GM12878 (cell line): ENCODE data around the gene ASS1. TPM values are rescaled to one million over a fixed set of nuclear protein-coding genes. Genes with fewer than 3 reads are reported as not detected.

Source experiments
- ATAC-seq: fragments of 200-7000 bp; cut with Tn5 transposase; 3 replicates; pipeline ENCODE4 v1.9.1; 2020; ENCODE audit warnings: mild to moderate bottlenecking, moderate library complexity
- BruUV-seq: library from RNA; stranded (reverse); fragments of 400-500 nt; replicated peaks from 2 replicates; lab custom pipeline; 2021; lab: Mats Ljungman, UMichigan
- CTCF ChIA-PET: fragments of 300-600 bp; sonication (Branson Sonifier 250); formaldehyde crosslinking; extraction: SDS; loops from one replicate; lab custom pipeline; 2021; ENCODE audit warnings: inconsistent platforms; lab: Yijun Ruan, JAX
- POLR2A ChIA-PET: fragments of 350-600 bp; formaldehyde crosslinking; extraction: SDS; loops from one replicate; lab custom pipeline; 2021; ENCODE audit warnings: inconsistent platforms; lab: Charles Lee
- RAD21 ChIA-PET: fragments of 300-600 bp; sonication (Branson Sonifier 250); formaldehyde crosslinking; loops from one replicate; lab custom pipeline; 2023; ENCODE audit warnings: antibody characterized with exemption; ENCODE audit not compliant: unreplicated experiment; lab: Charles Lee
- SMC1A ChIA-PET: fragments of 300-600 bp; sonication (Branson Sonifier 250); formaldehyde crosslinking; loops from one replicate; lab custom pipeline; 2023; ENCODE audit not compliant: unreplicated experiment, uncharacterized antibody; lab: Charles Lee
- DNase-seq: peaks from one replicate; pipeline ENCODE4 v3.0.0-alpha.2; 2011; ENCODE audit warnings: low read depth, low spot score
- FAIRE-seq: peaks from 3 replicates; lab custom pipeline; 2011; peaks lifted over from hg19 to GRCh38; lab: Jason Lieb, UNC
- H2AFZ ChIP-seq: 2 replicates; pipeline ENCODE4 v1.6.0; 2011; ENCODE audit warnings: low read depth, low read length, control low read depth; ENCODE audit not compliant: control insufficient read depth
- H3K27ac ChIP-seq: 2 replicates; pipeline ENCODE4 v1.5.1; 2011; ENCODE audit warnings: control low read depth; ENCODE audit not compliant: control insufficient read depth, insufficient read depth
- H3K27me3 ChIP-seq, 2 experiments: replicated peaks in 1 of 2; 2 replicates each; pipeline versions ENCODE4 v1.6.0 to v1.6.1; 2011; ENCODE audit warnings: low read length in 1 of 2; ENCODE audit not compliant: control insufficient read depth in 2 of 2, insufficient read depth in 2 of 2
- H3K36me3 ChIP-seq, 2 experiments: 2 replicates each; pipeline ENCODE4 v1.5.1; 2011; ENCODE audit warnings: low read length in 1 of 2; ENCODE audit not compliant: control insufficient read depth in 2 of 2, insufficient read depth in 2 of 2
- H3K4me1 ChIP-seq: 2 replicates; pipeline ENCODE4 v1.6.1; 2011; ENCODE audit warnings: mild to moderate bottlenecking, low read length, moderate library complexity, mixed read lengths; ENCODE audit not compliant: control insufficient read depth, insufficient read depth
- H3K4me2 ChIP-seq: 2 replicates; pipeline ENCODE4 v1.6.0; 2011; ENCODE audit warnings: control low read depth; ENCODE audit not compliant: control insufficient read depth, insufficient read depth
- H3K4me3 ChIP-seq: fragments of 200-600 bp; sonication (generic); 2 replicates; pipeline ENCODE4 v1.5.1; 2016
- H3K79me2 ChIP-seq: 2 replicates; pipeline ENCODE4 v1.6.0; 2011; ENCODE audit warnings: low read length; ENCODE audit not compliant: control insufficient read depth, insufficient read depth
- H3K9ac ChIP-seq: 2 replicates; pipeline ENCODE4 v1.8.0; 2011; ENCODE audit warnings: low read length, control low read depth, mixed read lengths; ENCODE audit not compliant: control insufficient read depth, insufficient read depth
- H3K9me3 ChIP-seq: replicated peaks from 3 replicates; pipeline ENCODE4 v1.5.1; 2011; ENCODE audit warnings: mild to moderate bottlenecking, low read length; ENCODE audit not compliant: control insufficient read depth, insufficient read depth
- H4K20me1 ChIP-seq: 2 replicates; pipeline ENCODE4 v1.6.0; 2011; ENCODE audit not compliant: control insufficient read depth, insufficient read depth
- E2F8 ChIP-seq: fragments of 450-650 bp; IDR thresholded peaks from 2 replicates; pipeline ENCODE4 v1.6.1; 2018; ENCODE audit warnings: mild to moderate bottlenecking, low read depth, moderate library complexity; ENCODE audit not compliant: partially characterized antibody
- ELK1 ChIP-seq: IDR thresholded peaks from 2 replicates; pipeline ENCODE4 v1.6.1; 2012; ENCODE audit warnings: low read depth, low read length, improper control_type of control experiment
- GABPA ChIP-seq: IDR thresholded peaks from 2 replicates; pipeline ENCODE4 v1.6.1; 2014; ENCODE audit warnings: antibody characterized with exemption, low read depth, mild to moderate bottlenecking, inconsistent platforms
- HCFC1 ChIP-seq: fragments of 150-350 bp; IDR thresholded peaks from 2 replicates; pipeline ENCODE4 v1.6.1; 2014; ENCODE audit warnings: low read length
- IKZF1 ChIP-seq: fragments of 450-650 bp; conservative IDR thresholded peaks from 2 replicates; pipeline ENCODE4 v1.6.1; 2017; ENCODE audit warnings: antibody characterized with exemption, mild to moderate bottlenecking
- IKZF2 ChIP-seq, 2 experiments: fragments of 450-650 bp; IDR thresholded peaks; 2 replicates each; pipeline ENCODE4 v1.6.1; 2017; ENCODE audit warnings: mild to moderate bottlenecking in 2 of 2, moderate library complexity in 2 of 2
- MXI1 ChIP-seq: fragments of 150-350 bp; IDR thresholded peaks from 2 replicates; pipeline ENCODE4 v1.6.1; 2011; ENCODE audit warnings: low read depth, mild to moderate bottlenecking, inconsistent platforms, low read length, improper control_type of control experiment
- NR2C2 ChIP-seq: IDR thresholded peaks from 2 replicates; pipeline ENCODE4 v1.6.1; 2011; ENCODE audit warnings: borderline replicate concordance, low read depth; ENCODE audit not compliant: control insufficient read depth, insufficient read length
- NRF1 ChIP-seq: conservative IDR thresholded peaks from 2 replicates; pipeline ENCODE4 v1.6.1; 2011; ENCODE audit warnings: mild to moderate bottlenecking, low read depth, low read length, improper control_type of control experiment
- WGBS: methylation state at CpG from one replicate; pipeline ENCODE4 v1.1.6; 2016; ENCODE audit warnings: low lambda C conversion rate; ENCODE audit not compliant: insufficient replicate concordance, insufficient coverage; ENCODE audit errors: missing lambda C conversion rate; 5-methylcytosine and 5-hydroxymethylcytosine counted together
- in situ Hi-C: fragments of 300-500 bp; cut with MboI; formaldehyde crosslinking; loops from 9 replicates; pipeline ENCODE4 v1.14.3; 2018; ENCODE audit warnings: mixed read lengths
- intact Hi-C: fragments of 100-400 bp; cut with micrococcal nuclease; formaldehyde crosslinking; loops from one replicate; pipeline ENCODE4 v1.14.2; 2022; ENCODE audit not compliant: unreplicated experiment
- polyA plus RNA-seq, 11 experiments: library from polyadenylated mRNA; depleted of rRNA in 4 of 11; unstranded in 6 of 11; stranded (reverse) in 5 of 11; fragments of >200 nt; fragmentation: Nextera tagmentation in 4 of 11; fragmentation: Illumina TruSeq in 1 of 11; extraction: Ambion mirVana in 4 of 11; extraction: Trizol in 1 of 11; gene quantifications; 1 replicate in 1 of 11; 2 replicates in 10 of 11; pipeline versions ENCODE4 v1.2.1 to v1.2.3, GENCODE V29; 2011 to 2016; ENCODE audit warnings: inconsistent platforms in 2 of 11, missing spikeins in 2 of 11, low read depth in 1 of 11
- total RNA-seq, 4 experiments: library from RNA; depleted of rRNA in 3 of 4; stranded (reverse); fragments of >200 nt in 3 of 4; fragmentation: Illumina TruSeq in 1 of 4; extraction: Trizol in 1 of 4; gene quantifications; 2 replicates each; pipeline versions ENCODE4 v1.2.1 to v1.2.3, GENCODE V29; 2013 to 2021
- TF ChIP-seq, protein P1 (sequence below): IDR thresholded peaks from 2 replicates; pipeline ENCODE4 v1.6.1; 2012; ENCODE audit warnings: mild to moderate bottlenecking, low read depth, low read length
- TF ChIP-seq, protein P2 (sequence below): IDR thresholded peaks from 2 replicates; pipeline ENCODE4 v1.6.1; 2012; ENCODE audit warnings: low read depth, low read length, improper control_type of control experiment

ASS1 gene
- total and polyA plus RNA-seq, 10 of the 15 experiments (the other 5 are each of a cell fraction or from before 2014, with no cell fraction given), result 0.10 to 6.1 (median 0.28) TPM; not detected in 3

DNA sequence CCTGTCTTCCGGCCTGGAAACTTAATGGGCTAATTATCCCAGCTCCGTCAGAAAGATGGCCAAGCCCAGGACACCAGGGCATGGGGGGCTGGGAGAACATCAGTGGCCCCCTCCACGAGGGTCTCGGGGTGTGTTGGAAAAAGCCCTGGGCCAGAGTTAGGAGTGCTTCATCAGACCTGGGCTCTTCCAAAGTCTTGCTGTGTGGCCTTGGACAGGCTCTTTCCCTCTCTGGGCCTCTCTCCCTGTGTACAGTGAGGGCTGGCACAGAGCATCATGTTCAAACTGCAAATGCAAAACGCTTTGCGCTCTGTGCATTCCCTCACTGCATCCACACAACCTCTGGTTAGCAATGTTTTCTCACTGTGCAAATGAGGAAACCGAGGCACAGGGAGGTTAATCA lies 48.3 kb downstream of the ASS1 start:
- Histone ChIP-seq H4K20me1 (no peaks in the 10 kb centered on the region), H3K4me3 (no peak overlapping the region), H3K9me3 (peaks cover 3% of the 10 kb centered on the region; the same call in 2 of the 3 replicates), H2AFZ (no peak overlapping the region), H3K27me3 (no peaks in the 10 kb centered on the region; a peak in 1 of 4 replicates), H3K4me1 (no peaks in the 10 kb centered on the region), H3K9ac (no peak overlapping the region), H3K27ac (no peak overlapping the region), H3K36me3 (no peaks in the 10 kb centered on the region), H3K4me2 (no peak overlapping the region), H3K79me2 (no peaks in the 10 kb centered on the region)
- DNase-seq (no peak), FAIRE-seq (no peak), ATAC-seq (no peak)
- SMC1A ChIA-PET, result no interaction called here
- intact Hi-C loops (no loop called here), in situ Hi-C loops (no loop called here)
- CTCF ChIA-PET, result interaction anchor here (0.7 kb wide), 1 partner anchor 190 kb away, joined by 5 read pairs; no protein-coding TSS in a partner anchor
- RAD21 ChIA-PET, result no interaction called here
- 42% methylated on average over 7 of the region's 7 CpGs for WGBS
- TF ChIP-seq GABPA (no peak), NRF1 (no peak), IKZF2 (IDR thresholded peaks at IDR 0.05) (no peak), ELK1 (no peak), MXI1 (no peak), NR2C2 (no peak), IKZF1 (no peak), E2F8 (no peak), HCFC1 (no peak)
- TF ChIP-seq, protein P1, sequence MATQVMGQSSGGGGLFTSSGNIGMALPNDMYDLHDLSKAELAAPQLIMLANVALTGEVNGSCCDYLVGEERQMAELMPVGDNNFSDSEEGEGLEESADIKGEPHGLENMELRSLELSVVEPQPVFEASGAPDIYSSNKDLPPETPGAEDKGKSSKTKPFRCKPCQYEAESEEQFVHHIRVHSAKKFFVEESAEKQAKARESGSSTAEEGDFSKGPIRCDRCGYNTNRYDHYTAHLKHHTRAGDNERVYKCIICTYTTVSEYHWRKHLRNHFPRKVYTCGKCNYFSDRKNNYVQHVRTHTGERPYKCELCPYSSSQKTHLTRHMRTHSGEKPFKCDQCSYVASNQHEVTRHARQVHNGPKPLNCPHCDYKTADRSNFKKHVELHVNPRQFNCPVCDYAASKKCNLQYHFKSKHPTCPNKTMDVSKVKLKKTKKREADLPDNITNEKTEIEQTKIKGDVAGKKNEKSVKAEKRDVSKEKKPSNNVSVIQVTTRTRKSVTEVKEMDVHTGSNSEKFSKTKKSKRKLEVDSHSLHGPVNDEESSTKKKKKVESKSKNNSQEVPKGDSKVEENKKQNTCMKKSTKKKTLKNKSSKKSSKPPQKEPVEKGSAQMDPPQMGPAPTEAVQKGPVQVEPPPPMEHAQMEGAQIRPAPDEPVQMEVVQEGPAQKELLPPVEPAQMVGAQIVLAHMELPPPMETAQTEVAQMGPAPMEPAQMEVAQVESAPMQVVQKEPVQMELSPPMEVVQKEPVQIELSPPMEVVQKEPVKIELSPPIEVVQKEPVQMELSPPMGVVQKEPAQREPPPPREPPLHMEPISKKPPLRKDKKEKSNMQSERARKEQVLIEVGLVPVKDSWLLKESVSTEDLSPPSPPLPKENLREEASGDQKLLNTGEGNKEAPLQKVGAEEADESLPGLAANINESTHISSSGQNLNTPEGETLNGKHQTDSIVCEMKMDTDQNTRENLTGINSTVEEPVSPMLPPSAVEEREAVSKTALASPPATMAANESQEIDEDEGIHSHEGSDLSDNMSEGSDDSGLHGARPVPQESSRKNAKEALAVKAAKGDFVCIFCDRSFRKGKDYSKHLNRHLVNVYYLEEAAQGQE, result no peak
- TF ChIP-seq, protein P2, sequence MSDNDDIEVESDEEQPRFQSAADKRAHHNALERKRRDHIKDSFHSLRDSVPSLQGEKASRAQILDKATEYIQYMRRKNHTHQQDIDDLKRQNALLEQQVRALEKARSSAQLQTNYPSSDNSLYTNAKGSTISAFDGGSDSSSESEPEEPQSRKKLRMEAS, result no peak
- POLR2A ChIA-PET, result no interaction called here
- BruUV-seq, result no TSS peak
